Stimulated activated naive CD8-positive, alpha-beta T cell treated with anti-CD3 and anti-CD28 coated beads, Interleukin-15, amount 100 ng/mL, for 72 hours (primary cell): ENCODE results near the gene PRSS48.
A peak's percentile ranks its signal among the peaks of the same experiment; 100 is the strongest.
"Not testable (repeated sequence)": the region's sequence is repeated elsewhere in the genome, so short reads cannot be mapped to it uniquely, and the experiment has no call there.

Experiments
- ATAC-seq: fragments of 150-1000 bp; cut with Tn5 transposase; 2 replicates; pipeline ENCODE4 v1.10.0; 2021; ENCODE audit warnings: mild to moderate bottlenecking, moderate library complexity
- DNase-seq, 2 donors: peaks; one replicate each; pipeline ENCODE4 v3.0.0; 2021 to 2022
- H3K27ac Mint-ChIP-seq, 2 donors: one replicate each; pipeline ENCODE4 v1.8.0; 2022; ENCODE audit warnings: mild to moderate bottlenecking in 2 of 2, mixed read lengths in 2 of 2, moderate library complexity in 2 of 2
- H3K27me3 Mint-ChIP-seq: one replicate; pipeline ENCODE4 v1.8.0; 2022; ENCODE audit warnings: mixed read lengths
- H3K4me1 Mint-ChIP-seq: one replicate; pipeline ENCODE4 v1.8.0; 2022; ENCODE audit warnings: mild to moderate bottlenecking, mixed read lengths
- H3K4me3 Mint-ChIP-seq, 2 donors: one replicate each; pipeline ENCODE4 v1.8.0; 2022; ENCODE audit warnings: mild to moderate bottlenecking in 2 of 2, mixed read lengths in 2 of 2, moderate library complexity in 1 of 2
- H3K9me3 Mint-ChIP-seq, 2 donors: one replicate each; pipeline ENCODE4 v1.8.0; 2022; ENCODE audit warnings: mixed read lengths in 2 of 2

PRSS48 gene

GRCh38 chr4:151322161-151322560 lies 45.2 kb downstream of the PRSS48 start:
- H3K27me3 Mint-ChIP-seq = peaks cover 80% of the 10 kb centered on the region

GRCh38 chr4:151322570-151322969 lies 45.6 kb downstream of the PRSS48 start:
- peaks cover 80% of the 10 kb centered on the region for H3K27me3 Mint-ChIP-seq
- no peak for DNase-seq

More at GRCh38 chr4:151322161-151322560, 45.2 kb downstream of the PRSS48 start:
- DNase-seq, H3K27ac Mint-ChIP-seq, H3K9me3 Mint-ChIP-seq, H3K4me1 Mint-ChIP-seq, H3K4me3 Mint-ChIP-seq, ATAC-seq: not testable (repeated sequence)

GRCh38 chr4:151323667-151324066 lies 46.7 kb downstream of the PRSS48 start:
- Mint-ChIP-seq H3K4me1 (peaks cover 8% of the 10 kb centered on the region), H3K9me3 (no peaks in the 10 kb centered on the region), H3K27me3 (peaks cover 80% of the 10 kb centered on the region), H3K27ac (no peak overlapping the region), H3K4me3 (no peak overlapping the region)
- ATAC-seq = no peak
- no peak for DNase-seq

More at GRCh38 chr4:151322570-151322969, 45.6 kb downstream of the PRSS48 start:
- peaks cover 8% of the 10 kb centered on the region for H3K4me1 Mint-ChIP-seq
- no peak overlapping the region for H3K4me3 Mint-ChIP-seq
- H3K9me3 Mint-ChIP-seq = no peaks in the 10 kb centered on the region
- no peak overlapping the region for H3K27ac Mint-ChIP-seq
- ATAC-seq = no peak

- H3K4me3 Mint-ChIP-seq = peak overlapping the region in 1 of 2 donors; percentile 57
- no peaks in the 10 kb centered on the region for H3K9me3 Mint-ChIP-seq
- peaks cover 79% of the 10 kb centered on the region for H3K27me3 Mint-ChIP-seq
- no peak for ATAC-seq
- no peak for DNase-seq
- no peak overlapping the region for H3K27ac Mint-ChIP-seq
- peaks cover 8% of the 10 kb centered on the region for H3K4me1 Mint-ChIP-seq
These were observed 47.3 kb downstream of the PRSS48 start for GRCh38 chr4:151324124-151324751.

- peaks cover 74% of the 10 kb centered on the region for H3K27me3 Mint-ChIP-seq
These were observed 47.8 kb downstream of the PRSS48 start for GRCh38 chr4:151324752-151325110.

GRCh38 chr4:151325111-151325948 lies 48.4 kb downstream of the PRSS48 start, which contains the start of gene SH3D19:
Gene SH3D19, minus strand, starts transcription at chr4:151325605. Its CDS starts 253 bp downstream, at chr4:151325352.
- DNase-seq = peak in 1 of 2 donors; percentile 3
- H3K4me3 Mint-ChIP-seq = peak within 1 kb of the TSS; percentile 81 to 85
- peaks cover 8% of the 10 kb centered on the region for H3K4me1 Mint-ChIP-seq
- peak; percentile 76 for ATAC-seq
- H3K27me3 Mint-ChIP-seq = peaks cover 68% of the 10 kb centered on the region
- no peaks in the 10 kb centered on the region for H3K9me3 Mint-ChIP-seq
- H3K27ac Mint-ChIP-seq = no peak within 1 kb of the TSS

More at GRCh38 chr4:151324752-151325110, 47.8 kb downstream of the PRSS48 start:
- Mint-ChIP-seq H3K9me3 (no peaks in the 10 kb centered on the region), H3K27ac (no peak overlapping the region), H3K4me1 (peaks cover 8% of the 10 kb centered on the region), H3K4me3 (peak overlapping the region; percentile 57 to 72)
- ATAC-seq (peak; percentile 74), DNase-seq (peak; percentile 4 to 41)

GRCh38 chr4:151325949-151326246 lies 48.9 kb downstream of the PRSS48 start:
- peaks cover 8% of the 10 kb centered on the region for H3K4me1 Mint-ChIP-seq
- no peak overlapping the region for H3K27ac Mint-ChIP-seq
- H3K9me3 Mint-ChIP-seq = peaks cover 0 to 3% of the 10 kb centered on the region in 2 donors
- ATAC-seq (no peak), DNase-seq (no peak)
- H3K27me3 Mint-ChIP-seq = peaks cover 62% of the 10 kb centered on the region
- peak overlapping the region; percentile 81 to 85 for H3K4me3 Mint-ChIP-seq

- H3K4me1 Mint-ChIP-seq = peaks cover 8% of the 10 kb centered on the region
- H3K9me3 Mint-ChIP-seq = peaks cover 0 to 5% of the 10 kb centered on the region in 2 donors
- DNase-seq = no peak
- no peak overlapping the region for H3K4me3 Mint-ChIP-seq
- peaks cover 27% of the 10 kb centered on the region for H3K27me3 Mint-ChIP-seq
- no peak overlapping the region for H3K27ac Mint-ChIP-seq
- no peak for ATAC-seq
These were observed 52.5 kb downstream of the PRSS48 start for GRCh38 chr4:151329217-151330007.

GRCh38 chr4:151331276-151332042 lies 54.5 kb downstream of the PRSS48 start:
- DNase-seq (no peak), ATAC-seq (no peak)
- peaks cover 7% of the 10 kb centered on the region for H3K27me3 Mint-ChIP-seq
- H3K4me3 Mint-ChIP-seq = no peak overlapping the region
- H3K4me1 Mint-ChIP-seq = no peaks in the 10 kb centered on the region
- H3K9me3 Mint-ChIP-seq = peaks cover 0 to 5% of the 10 kb centered on the region in 2 donors
- no peak overlapping the region for H3K27ac Mint-ChIP-seq

GRCh38 chr4:151339467-151339866 lies 62.5 kb downstream of the PRSS48 start:
- H3K4me1 Mint-ChIP-seq = no peaks in the 10 kb centered on the region
- ATAC-seq (no peak), DNase-seq (no peak)
- no peak overlapping the region for H3K4me3 Mint-ChIP-seq
- H3K27me3 Mint-ChIP-seq = peaks cover 30% of the 10 kb centered on the region
- no peaks in the 10 kb centered on the region for H3K9me3 Mint-ChIP-seq
- H3K27ac Mint-ChIP-seq = no peak overlapping the region

GRCh38 chr4:151340751-151341385 lies 63.9 kb downstream of the PRSS48 start:
- H3K9me3 Mint-ChIP-seq = no peaks in the 10 kb centered on the region
- peaks cover 31% of the 10 kb centered on the region for H3K27me3 Mint-ChIP-seq
- H3K27ac Mint-ChIP-seq = no peak overlapping the region
- ATAC-seq (no peak), DNase-seq (no peak)
- no peak overlapping the region for H3K4me3 Mint-ChIP-seq
- no peaks in the 10 kb centered on the region for H3K4me1 Mint-ChIP-seq
